ENCODE measurements around the gene GPR15LG. TPM values are rescaled to one million over a fixed set of nuclear protein-coding genes. Genes with fewer than 3 reads are reported as not detected.

GPR15LG gene
- not detected in 2 replicates for total RNA-seq

GRCh38 chr10:84173501-84173929 is at the start of gene GPR15LG:
GPR15LG (plus strand) TSS chr10:84173801; CDS start chr10:84173852, 51 bp downstream.

GRCh38 chr10:84139126-84140035 is 34.2 kb upstream of the GPR15LG start, which contains the start of gene GHITM:
GHITM (plus strand) TSS chr10:84139509; CDS start chr10:84141501, 1,992 bp downstream.

DNA sequence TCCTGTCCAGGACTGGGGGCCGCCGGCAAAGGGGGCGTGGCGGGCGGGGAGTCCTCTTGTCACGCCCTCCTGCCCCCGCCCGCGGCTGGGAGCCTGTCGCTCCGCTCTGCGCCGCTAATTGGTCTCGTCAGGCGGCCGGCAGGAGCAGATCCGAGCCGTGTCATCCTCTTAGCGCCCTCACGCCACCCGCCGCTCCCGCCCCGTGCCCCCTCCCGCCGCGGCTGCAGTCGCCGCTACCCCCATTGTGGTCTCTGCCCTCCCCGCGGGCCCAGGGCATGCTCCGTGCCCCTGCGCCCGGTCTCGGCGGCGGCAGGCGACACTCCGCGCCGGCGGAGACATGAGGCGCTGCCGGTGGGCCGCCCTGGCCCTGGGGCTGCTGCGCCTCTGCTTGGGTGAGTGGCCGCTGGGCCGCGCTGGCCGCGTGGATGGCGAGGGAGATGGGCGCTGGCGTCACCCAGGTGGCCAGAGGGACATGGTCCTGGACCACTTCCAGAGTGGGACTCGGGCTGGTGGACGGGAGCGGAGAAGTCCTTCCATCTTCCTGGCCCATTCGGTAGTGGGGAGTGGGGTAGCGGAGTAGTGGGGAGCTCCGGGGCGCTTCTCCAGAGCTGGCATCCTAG is 20.9 kb downstream of the GPR15LG start, which contains the start of gene CDHR1:
Gene CDHR1, plus strand, starts transcription at position 114 of the 620 bp plus-strand sequence. Its CDS starts 224 bp downstream, at position 338.

DNA sequence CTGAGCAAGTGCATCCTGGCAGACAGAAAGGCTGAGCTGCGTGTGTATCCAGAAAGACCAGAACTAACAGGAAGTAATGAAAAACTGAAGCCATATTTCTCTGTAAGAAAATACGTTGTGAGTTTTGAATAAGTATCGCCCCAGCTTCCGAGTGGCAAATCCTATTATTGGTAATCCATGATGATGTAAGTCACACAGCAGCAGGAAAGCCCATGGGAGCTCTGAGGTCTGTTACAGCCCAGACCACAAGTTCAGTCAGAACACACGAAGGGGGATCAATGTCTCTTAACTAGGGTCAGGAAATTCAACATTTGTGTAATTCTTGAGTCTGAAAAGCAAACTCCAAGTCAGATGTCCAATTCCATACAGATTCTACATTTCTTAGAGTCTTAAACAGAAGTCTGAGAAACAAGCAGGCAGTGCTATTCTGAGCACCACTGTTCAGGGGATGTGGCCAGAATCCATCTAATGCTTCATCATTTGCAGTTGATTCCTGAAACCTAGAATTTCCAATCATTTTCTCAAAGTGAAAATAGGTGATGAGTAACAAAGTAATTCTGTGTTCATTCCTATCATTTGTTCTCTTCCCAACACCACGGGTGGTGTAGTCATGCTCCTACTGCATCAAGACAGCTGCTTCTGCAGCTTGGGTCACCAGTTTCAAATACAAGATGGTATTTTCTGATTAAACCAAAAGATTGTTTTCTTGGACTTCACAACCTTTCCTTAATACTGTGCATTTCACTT is 52.0 kb downstream of the GPR15LG start, which contains the start of gene LRIT2:
Gene LRIT2, minus strand, starts transcription at position 118 of the 747 bp plus-strand sequence. Its CDS starts 24 bp downstream, at position 94.

Other genes starting within 250 kb of the GPR15LG start
- 118 and 129 TPM in 2 replicates for gene GHITM, start 34.3 kb upstream of the GPR15LG start, total RNA-seq
- gene CDHR1, start 20.7 kb downstream of the GPR15LG start, total RNA-seq, result under 0.01 and 0.12 TPM in 2 replicates
- not detected in 2 replicates for gene LRIT2, start 51.7 kb downstream of the GPR15LG start, total RNA-seq
- gene LRIT1, start 67.7 kb downstream of the GPR15LG start, total RNA-seq, result not detected in 2 replicates
- gene RGR, start 71.3 kb downstream of the GPR15LG start, total RNA-seq, result not detected in 2 replicates
- gene CCSER2, start 154.8 kb downstream of the GPR15LG start, total RNA-seq, result 49.7 and 52.6 TPM in 2 replicates